ENCODE measurements around the gene RGS9.

RGS9 gene

GRCh38 chr17:65228287-65228686, 91.1 kb downstream of the RGS9 start:
- Histone ChIP-seq H3K4me2 (ENCODE audit: low read depth, low read length) (no peak overlapping the region), H3K36me3 (replicated peaks; ENCODE audit: insufficient read depth, low read length) (no peaks in the 10 kb centered on the region), H3K9me3 (replicated peaks; ENCODE audit: insufficient read depth, low read length) (no peaks in the 10 kb centered on the region), H2AFZ (ENCODE audit: low read length) (no peak overlapping the region), H3K27ac (ENCODE audit: low read length) (no peak overlapping the region), H3K4me3 (ENCODE audit: low read length) (no peak overlapping the region), H3F3A (ENCODE audit: insufficient read depth, low read length) (no peaks in the 10 kb centered on the region), H3K4me1 (ENCODE audit: low read length) (no peaks in the 10 kb centered on the region), H3K9ac (ENCODE audit: low read length) (no peak overlapping the region), H3K79me2 (ENCODE audit: low read length) (no peaks in the 10 kb centered on the region), H3K9me2 (replicated peaks; ENCODE audit: insufficient read depth, low read length) (no peaks in the 10 kb centered on the region), H3K27me3 (replicated peaks; ENCODE audit: insufficient read depth, low read length) (no peaks in the 10 kb centered on the region), H4K20me1 (ENCODE audit: insufficient read depth, low read length) (no peaks in the 10 kb centered on the region)
- TF ChIP-seq CTCF (IDR thresholded peaks at IDR 0.05; ENCODE audit: low read length) (no peak), EZH2 (optimal IDR thresholded peaks at IDR 0.05; ENCODE audit: low read depth, low read length) (no peak), EZH2phosphoT487 (IDR thresholded peaks at IDR 0.05; ENCODE audit: low read length) (no peak)
- no peak for DNase-seq

GRCh38 chr17:65228734-65229620, 91.8 kb downstream of the RGS9 start:
- TF ChIP-seq EZH2 (optimal IDR thresholded peaks at IDR 0.05; ENCODE audit: low read depth, low read length), result no peak
- no peak for TF ChIP-seq CTCF (IDR thresholded peaks at IDR 0.05; ENCODE audit: low read length)
- TF ChIP-seq EZH2phosphoT487 (IDR thresholded peaks at IDR 0.05; ENCODE audit: low read length), result no peak
- Histone ChIP-seq H3K9me3 (replicated peaks; ENCODE audit: insufficient read depth, low read length) (no peaks in the 10 kb centered on the region), H3K9ac (ENCODE audit: low read length) (no peak overlapping the region), H3K79me2 (ENCODE audit: low read length) (no peaks in the 10 kb centered on the region), H3K4me1 (ENCODE audit: low read length) (no peaks in the 10 kb centered on the region), H2AFZ (ENCODE audit: low read length) (no peak overlapping the region), H3K27me3 (replicated peaks; ENCODE audit: insufficient read depth, low read length) (no peaks in the 10 kb centered on the region), H3K4me3 (ENCODE audit: low read length) (no peak overlapping the region), H3K36me3 (replicated peaks; ENCODE audit: insufficient read depth, low read length) (no peaks in the 10 kb centered on the region), H4K20me1 (ENCODE audit: insufficient read depth, low read length) (no peaks in the 10 kb centered on the region), H3K9me2 (replicated peaks; ENCODE audit: insufficient read depth, low read length) (no peaks in the 10 kb centered on the region), H3K27ac (ENCODE audit: low read length) (no peak overlapping the region), H3F3A (ENCODE audit: insufficient read depth, low read length) (no peaks in the 10 kb centered on the region), H3K4me2 (ENCODE audit: low read depth, low read length) (no peak overlapping the region)
- DNase-seq, result no peak

GRCh38 chr17:65229621-65229995, 92.4 kb downstream of the RGS9 start:
- DNase-seq, result no peak
- no peak overlapping the region for H3K4me3 ChIP-seq (ENCODE audit: low read length)
- H3K9ac ChIP-seq (ENCODE audit: low read length), result no peak overlapping the region
- H3K9me3 ChIP-seq (replicated peaks; ENCODE audit: insufficient read depth, low read length), result no peaks in the 10 kb centered on the region
- H3K9me2 ChIP-seq (replicated peaks; ENCODE audit: insufficient read depth, low read length), result no peaks in the 10 kb centered on the region
- no peaks in the 10 kb centered on the region for H3K27me3 ChIP-seq (replicated peaks; ENCODE audit: insufficient read depth, low read length)
- no peak overlapping the region for H3K27ac ChIP-seq (ENCODE audit: low read length)
- no peak overlapping the region for H3K4me2 ChIP-seq (ENCODE audit: low read depth, low read length)
- no peaks in the 10 kb centered on the region for H3K36me3 ChIP-seq (replicated peaks; ENCODE audit: insufficient read depth, low read length)
- TF ChIP-seq EZH2 (optimal IDR thresholded peaks at IDR 0.05; ENCODE audit: low read depth, low read length) (no peak), EZH2phosphoT487 (IDR thresholded peaks at IDR 0.05; ENCODE audit: low read length) (no peak), CTCF (IDR thresholded peaks at IDR 0.05; ENCODE audit: low read length) (no peak)
- H3K4me1 ChIP-seq (ENCODE audit: low read length), result no peaks in the 10 kb centered on the region
- no peaks in the 10 kb centered on the region for H3K79me2 ChIP-seq (ENCODE audit: low read length)
- H3F3A ChIP-seq (ENCODE audit: insufficient read depth, low read length), result no peaks in the 10 kb centered on the region
- no peak overlapping the region for H2AFZ ChIP-seq (ENCODE audit: low read length)
- no peaks in the 10 kb centered on the region for H4K20me1 ChIP-seq (ENCODE audit: insufficient read depth, low read length)

All from MM.1S (cell line).